GM18907 (cell line): Measurements from ENCODE around the gene ONECUT3.
"Not testable (repeated sequence)": the region's sequence is repeated elsewhere in the genome, so short reads cannot be mapped to it uniquely, and the experiment has no call there.

Source experiments
- ATAC-seq: cut with Tn5 transposase; IDR thresholded peaks from one replicate; pipeline ENCODE4 v1.9.1; 2021; ENCODE audit warnings: mild to moderate bottlenecking, moderate library complexity; ENCODE audit not compliant: unreplicated experiment

ONECUT3 gene

DNA sequence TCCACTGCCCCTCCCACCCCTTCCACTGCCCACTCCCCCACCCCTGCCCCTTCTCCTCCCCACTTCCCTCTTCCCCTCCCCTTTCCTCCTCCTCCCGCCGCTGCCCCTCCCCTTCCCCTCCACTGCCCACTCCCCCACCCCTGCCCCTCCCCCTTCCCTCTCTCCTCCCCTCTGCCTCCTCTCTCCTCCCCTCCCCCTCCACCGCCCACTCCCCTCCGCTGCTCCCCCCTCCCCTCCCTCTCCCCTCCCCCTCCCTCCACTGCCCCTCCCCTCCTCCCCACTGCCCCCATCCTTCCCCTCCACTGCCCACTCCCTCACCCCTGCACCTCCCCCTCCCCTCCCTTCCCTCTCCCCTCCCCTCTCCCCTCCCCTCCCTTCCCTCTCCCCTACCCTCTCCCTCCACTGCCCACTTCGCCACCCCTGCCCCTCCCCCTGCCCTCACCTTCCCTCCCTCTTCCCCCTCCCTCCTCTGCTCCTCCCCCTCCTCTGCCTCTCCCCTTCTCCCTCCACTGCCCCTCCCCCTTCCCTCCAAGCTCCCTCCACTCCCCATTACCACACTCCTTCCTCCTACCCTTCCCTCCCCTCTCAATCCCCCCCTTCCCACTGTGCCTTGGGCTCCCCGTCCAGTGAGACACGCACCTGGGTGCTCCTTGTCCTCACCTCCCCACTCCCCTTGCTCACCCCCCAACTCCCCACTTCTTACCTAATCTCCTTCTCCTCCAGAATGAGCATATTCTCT is 36.9 kb downstream of the ONECUT3 start:
- ATAC-seq = no peak

DNA sequence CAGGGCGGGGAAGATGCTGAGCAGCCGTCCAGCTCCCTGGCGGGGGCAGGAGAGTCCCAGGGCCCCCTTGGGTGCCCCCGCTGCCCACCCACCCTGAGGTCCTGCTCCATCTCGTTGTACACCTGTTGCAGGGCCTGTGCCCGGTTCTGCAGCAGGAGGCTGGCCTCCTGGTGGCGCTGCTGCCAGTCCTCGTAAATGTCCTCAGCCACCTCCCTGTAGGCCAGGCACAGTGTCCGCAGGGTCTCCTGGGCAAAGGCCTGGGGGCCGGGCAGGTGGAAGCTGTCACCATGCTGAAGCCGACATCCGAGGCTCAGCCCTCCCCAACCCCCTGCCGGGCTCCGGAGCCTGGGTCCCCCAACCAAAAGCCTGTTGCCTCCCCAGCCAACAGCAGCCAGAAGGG is 38.6 kb downstream of the ONECUT3 start:
- no peak for ATAC-seq

DNA sequence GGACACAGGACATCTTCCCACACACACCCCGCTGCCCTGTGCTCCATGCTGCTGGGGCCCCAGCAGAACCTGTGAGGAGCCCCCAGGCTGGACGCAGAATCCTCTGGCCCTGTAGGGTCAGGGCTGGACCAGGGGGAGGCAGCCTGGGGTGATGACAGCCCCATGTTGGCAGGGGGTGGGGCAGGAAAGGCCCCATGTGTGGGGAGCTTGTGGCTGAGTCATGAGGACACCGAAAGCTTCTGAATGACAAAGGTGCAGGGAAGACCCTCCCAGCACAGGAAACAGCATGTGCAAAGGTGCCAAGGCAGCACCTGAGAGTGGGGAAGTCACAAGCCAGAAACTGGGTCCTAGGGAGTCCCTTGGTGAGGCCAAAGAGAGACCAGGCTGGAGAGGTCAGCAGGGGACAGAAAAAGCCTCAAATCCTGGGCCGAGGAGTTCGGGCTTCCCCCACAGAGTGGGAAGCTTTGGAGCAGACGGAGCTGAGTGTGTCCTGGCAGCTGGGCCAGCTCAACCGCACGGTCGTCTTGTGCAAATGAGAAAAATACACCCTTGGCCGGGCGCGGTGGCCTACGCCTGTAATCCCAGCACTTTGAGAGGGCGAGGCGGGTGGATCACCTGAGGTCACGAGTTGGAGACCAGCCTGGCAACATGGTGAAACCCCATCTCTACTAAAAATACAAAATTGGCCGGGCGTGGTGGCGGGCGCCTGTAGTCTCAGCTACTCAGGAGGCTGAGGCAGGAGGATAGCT is 41.3 kb downstream of the ONECUT3 start:
- ATAC-seq = no peak

DNA sequence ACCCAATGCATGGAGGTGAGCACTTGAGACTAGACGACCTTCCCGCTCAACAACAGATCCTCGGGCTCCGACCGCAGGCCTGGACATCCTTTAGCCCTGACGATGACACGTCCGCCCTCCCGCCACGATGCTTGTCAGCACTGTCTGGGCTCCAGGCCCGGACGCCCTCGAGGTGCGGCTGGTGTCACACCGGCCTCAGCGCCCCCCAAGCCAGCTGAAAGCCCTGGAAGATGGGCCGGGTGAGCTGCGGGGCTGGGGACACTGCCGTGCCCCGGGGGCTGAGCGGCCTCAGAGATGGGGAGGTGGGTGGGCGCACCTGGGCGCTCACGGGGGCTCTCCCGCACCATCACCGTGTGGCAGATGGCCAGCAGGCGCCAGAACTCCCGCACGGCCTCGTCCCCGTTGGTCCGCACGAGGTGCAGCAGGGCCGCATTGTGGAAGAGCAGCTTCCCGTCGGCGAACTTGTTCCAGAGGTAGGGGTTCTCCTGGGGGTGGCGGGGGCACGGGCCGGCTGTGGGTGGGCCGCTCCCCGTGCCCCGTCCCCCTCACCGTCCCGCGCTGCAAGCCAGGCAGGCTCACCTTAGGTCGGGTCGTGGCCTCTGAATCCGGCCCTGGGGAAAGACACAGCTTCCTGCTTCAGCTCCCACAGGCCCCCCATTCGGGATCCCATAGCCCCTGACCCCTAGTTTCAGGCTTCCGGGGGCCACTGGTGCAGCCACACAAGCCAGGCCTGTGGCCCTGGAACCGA is 43.3 kb downstream of the ONECUT3 start:
- no peak for ATAC-seq

DNA sequence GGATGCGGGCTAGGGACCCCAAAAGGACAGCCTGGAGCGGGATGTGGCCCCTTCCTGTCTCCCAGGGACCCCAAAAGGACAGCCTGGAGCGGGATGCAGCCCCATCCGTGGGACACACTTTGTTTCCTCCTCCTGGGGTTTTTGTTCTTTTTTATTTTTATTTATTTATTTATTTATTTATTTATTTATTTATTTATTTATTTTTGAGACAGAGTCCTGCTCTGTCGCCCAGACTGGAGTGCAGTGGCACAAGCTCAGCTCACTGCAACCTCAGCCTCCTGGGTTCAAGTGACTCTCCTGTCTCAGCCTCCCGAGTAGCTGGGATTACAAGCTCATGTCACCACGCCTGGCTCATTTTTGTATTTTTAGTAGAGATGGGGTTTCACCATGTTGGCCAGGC is 44.0 kb downstream of the ONECUT3 start:
- ATAC-seq = not testable (repeated sequence)

DNA sequence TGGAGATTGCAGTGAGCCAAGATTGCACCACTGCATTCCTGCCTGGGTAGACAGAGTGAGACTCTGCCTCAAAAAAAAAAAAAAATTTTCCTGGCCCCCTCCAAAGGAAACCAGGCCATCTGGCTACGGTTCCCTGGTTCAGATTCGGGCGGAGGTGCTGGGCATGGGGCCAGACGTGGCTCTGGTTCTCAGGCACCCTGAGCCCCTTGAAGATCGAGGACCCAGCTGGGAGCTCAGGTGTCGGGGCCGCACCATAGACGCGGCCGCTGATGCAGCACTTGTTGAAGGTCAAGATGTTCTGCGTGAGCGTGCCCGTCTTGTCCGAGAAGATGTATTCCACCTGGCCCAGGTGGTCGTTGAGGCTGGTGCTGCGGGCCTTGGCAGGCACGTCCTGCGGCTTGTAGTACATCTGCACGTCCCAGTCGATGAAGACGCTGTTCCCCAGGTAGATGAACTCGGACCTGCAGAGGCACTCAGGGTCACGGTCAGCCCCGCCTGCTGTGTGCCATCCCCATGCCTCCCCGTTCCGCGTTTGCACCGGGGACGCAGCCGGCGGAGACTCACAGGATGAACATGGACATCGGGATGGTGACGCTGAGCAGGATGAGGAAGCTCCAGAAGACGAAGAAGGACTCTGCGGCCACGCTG is 46.5 kb downstream of the ONECUT3 start:
- ATAC-seq = no peak

DNA sequence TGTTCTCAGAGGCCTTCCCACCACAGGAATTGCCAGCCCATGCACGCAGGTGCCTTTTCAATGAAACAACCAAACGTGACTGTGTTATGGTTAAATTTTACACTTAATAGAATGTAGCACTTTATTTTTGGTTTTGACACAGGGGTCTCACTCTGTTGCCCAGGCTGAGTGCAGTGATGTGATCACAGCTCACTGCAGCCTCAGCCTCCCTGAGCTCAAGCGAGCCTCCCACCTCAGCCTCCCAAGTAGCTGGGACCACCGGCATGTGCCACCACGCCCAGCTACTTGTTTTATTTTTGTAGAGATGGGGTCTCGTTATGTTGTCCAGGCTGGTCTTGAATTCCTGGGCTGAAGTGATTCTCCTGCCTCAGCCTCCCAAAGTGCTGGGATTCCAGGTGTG is 51.6 kb downstream of the ONECUT3 start:
- no peak for ATAC-seq

DNA sequence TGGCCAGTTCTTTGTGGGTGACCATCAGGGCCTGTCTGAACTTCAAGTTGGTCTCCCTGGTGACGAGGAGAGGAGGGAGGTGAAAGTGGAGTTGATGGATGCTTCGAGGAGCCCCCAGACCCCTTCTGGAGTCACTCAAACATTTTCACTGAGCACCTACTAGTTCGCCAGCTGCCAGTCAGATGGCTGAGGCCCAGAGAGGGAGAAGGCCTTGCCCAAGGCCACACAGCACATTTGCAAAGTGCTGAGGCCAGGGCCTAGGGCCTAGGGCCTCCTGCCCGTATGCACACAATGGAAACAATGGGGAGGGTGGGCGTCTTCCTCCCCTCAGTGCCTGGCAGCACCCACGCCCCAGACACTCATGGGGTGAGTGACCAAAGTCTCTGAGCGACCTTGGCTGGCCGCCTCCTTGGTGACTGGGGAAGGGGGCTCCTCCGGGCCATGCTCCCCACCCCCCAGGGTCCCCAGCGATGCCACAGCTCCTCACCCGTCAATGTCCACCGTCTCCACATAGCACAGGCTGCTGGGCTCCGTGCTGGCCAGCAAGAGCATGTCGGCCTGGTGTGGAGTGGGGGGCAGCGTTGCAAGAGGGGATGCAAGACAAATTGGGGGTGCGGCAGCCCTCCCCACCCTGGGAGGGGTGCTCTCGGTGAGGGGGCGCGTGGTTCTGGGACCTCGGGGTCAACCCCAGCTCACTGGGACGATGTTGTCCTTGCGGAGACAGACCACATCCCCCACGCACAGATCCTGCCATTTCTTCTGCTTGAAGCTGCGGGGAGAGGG is 52.3 kb downstream of the ONECUT3 start:
- ATAC-seq = no peak

DNA sequence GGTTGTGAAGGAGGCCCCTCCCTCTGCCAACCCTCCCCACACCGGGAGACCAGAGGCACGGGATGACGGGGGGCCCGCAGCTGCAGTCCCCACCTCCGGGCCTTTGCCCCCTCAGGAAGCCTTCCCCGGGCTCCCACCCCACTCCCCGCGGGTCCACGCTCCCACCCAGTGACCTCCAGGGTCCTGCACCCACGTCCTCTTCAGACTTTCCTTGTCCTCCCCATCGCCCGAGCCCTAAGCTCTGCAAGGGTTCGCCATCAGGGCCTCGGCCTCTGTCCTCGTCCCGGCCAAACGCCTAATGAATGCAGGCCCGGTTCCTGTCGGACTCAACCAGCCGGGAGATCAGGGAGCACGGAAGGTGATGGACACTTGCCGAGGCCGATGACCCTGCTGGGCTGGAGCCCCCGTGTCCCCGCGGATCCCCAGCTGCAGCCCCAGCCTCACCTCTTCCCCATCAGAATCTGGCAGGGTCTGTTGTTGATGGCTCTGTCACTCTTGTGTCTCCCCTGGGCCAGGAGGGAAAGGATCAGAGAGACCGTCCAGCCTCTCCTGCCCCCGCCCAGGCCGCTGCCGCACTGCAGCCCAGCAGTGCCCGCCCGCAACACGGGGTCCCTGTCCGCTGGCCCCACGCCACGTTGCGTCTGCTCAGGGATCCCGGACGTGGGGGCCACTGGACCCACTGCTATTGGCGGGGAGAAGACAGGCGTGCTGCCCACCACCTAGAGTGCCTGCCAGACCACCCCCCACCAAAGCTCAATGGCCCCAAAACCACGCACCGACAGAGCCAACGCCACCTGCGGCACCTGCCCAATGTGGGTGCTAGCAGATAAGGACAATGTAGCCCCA is 53.1 kb downstream of the ONECUT3 start:
- no peak for ATAC-seq

DNA sequence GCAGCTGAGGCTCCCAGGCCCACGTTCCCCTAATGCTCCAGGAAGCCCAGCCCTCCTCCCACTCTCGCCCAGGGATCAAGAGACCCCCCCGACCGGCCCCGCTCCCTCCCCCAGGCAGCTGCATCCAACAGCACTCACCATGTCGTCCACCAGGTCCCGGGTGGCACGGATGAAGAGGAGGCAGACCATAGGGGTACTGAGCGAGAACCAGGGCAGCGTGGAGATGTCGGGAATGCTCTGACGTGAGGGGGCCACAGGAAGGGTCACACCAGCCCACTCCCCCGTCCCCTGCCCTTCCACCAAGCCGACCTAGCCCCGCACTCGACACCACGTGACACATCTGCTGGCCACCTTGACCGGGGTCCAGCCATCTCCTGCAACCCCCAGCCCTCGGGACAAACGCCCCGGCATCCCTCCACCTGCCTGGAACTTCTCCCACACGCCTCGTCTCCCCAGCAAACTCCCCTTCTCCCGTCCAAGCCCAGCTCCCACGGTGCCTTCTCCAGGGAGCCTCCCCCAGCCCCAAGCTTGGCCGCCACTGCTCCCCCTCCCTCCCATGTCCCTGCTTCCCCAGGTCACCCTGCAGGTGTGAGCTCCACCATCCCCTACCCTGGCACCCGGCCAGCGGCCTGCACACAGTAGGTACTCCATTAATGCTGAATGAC is 53.9 kb downstream of the ONECUT3 start:
- ATAC-seq = no peak

DNA sequence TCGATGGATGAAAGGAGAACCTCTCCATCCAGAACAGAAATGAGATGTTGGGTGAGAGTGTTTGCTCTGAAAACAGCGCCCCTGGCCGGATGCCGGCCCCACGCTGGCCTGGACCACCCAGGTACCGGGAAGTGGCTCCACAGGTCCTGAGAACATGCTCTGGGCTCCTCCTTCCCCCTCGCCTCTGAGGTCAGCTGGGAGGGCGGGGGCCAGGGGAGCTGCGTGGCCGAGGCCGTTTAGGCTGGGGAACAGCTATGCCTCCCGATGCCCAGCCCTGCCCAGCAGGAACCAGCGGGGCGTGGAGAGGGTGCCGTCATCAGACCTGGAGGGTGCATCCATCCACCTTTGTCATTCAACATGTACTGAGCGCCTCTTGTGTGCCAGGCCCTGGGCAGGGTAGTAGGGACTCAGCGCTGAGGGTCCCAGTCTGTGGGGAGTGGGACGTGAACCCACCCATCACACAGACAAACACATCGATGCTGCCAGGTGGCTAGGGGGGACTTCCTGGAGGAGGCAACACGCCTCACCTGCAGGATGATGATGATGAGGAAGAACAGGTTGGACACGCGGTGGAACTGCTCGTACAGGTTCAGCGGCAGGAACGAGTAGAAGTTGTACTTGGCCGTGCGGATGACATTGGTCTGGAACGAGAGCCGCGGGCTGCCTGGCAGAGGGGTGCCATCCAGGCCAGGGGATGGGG is 54.5 kb downstream of the ONECUT3 start:
- no peak for ATAC-seq

DNA sequence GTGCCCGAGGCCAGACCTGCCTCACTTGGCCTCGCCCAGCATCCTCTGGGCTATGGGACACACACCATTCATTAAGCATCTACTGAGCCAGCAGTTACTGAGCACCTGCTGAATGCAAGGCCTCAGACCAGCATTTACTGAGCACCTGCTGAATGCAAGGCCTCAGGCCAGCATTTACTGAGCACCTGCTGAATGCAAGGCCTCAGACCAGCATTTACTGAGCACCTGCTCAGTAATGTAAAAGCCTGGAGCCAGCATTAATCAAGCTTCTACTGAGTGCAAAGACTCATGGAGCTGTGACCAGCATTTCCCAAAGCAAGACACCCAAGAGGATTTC is 55.1 kb downstream of the ONECUT3 start:
- ATAC-seq = no peak

DNA sequence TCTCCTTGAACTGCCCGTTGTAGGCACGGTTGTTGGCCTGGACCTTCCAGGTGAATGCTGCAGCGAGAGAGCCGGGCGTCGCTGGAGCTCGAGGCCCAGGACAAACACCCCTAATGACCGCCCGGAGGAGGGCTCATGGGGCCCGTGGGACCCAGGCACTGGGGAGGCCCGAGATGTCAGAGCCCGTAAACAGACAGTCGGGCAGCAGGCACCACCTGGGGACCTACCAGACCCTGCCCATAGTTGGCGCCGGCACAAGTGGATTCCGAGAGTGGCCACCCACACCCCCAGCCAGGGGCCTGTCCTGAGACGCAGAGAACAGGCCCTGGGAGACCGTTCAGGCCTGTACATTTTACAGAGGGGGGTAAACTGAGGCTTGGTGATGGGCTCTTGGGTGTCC is 56.4 kb downstream of the ONECUT3 start:
- ATAC-seq = no peak

DNA sequence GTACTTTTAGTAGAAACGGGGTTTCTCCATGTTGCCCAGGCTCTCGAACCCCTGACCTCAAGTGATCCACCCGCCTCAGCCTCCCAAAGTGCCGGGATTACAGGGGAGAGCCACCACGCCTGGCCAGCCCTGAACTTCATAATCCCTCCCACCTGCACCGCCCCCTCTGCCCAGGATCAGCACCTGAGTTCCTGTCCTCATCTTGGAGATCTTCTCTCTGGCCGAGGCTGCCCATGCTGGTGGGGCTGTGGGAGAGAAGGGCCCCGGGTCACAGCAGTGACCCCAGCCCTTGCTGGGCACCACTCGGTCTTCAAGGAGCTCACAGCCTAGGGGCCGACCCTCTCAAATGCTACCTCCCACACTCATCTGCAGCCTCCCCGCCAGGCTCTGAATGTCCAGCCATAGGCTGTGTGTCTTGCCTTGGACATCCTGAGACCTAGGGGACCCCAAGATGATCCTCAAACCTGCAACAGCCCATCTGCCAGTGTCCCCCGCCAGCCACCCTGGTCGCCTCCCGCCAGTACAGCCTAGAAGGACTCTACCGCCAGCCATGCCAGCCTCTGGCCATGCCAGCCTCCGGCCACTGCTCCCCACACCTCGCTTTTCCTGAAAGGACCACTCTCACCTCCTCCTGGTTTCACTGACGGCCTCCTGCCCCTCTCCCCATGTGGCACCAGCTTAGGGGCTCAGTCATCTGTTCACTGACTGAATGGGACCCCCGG is 57.3 kb downstream of the ONECUT3 start:
- ATAC-seq = no peak

DNA sequence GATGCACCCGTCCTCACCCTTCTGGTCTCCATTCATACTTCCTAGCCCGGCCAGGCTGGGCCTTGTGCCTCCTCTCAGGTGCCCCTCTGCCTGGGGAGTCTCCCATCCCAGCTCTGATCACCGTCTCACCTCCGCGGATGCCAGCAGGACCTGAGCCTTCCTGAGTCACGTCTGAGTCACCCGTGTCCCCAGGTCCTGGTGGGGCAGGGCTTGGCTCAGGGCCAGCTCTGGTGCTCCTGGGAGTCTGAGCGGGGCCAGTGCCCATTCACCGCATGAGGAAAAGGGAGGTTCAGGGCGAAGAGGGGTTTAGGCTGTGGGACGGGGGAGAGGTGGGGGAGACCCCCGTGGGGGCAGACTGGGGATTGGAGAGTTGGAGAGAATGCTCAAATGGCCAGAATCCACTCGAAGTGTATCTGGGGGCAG is 58.2 kb downstream of the ONECUT3 start:
- no peak for ATAC-seq

DNA sequence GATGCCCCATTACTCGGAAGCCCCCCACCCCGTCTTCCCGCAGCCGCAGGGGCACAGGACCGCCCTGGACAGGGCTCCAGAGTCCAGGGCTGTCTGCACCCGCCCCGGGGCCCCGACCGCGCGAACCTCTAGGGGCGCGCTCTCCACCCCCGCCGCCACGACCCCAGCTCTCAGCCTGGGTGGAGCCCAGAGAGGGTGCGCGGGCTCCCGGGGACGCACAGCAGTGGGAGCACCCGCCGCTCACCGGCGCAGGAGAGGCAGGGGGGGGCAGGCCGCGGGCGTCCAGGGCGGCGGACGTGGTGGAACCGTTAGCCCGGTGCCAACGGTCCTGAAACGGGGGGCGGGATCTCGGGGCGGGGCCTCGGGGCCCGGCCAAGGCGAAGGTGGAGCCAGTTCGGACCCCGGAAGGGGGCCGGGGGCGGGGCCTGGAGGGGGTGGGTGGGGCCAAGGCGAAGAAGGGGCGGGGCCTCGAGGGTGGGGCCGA is 58.7 kb downstream of the ONECUT3 start, which contains the start of gene ATP8B3:
TSS of gene ATP8B3 (minus strand) at position 335 of the 484 bp plus-strand sequence. CDS start 540 bp downstream, outside the sequence.
- no peak for ATAC-seq

DNA sequence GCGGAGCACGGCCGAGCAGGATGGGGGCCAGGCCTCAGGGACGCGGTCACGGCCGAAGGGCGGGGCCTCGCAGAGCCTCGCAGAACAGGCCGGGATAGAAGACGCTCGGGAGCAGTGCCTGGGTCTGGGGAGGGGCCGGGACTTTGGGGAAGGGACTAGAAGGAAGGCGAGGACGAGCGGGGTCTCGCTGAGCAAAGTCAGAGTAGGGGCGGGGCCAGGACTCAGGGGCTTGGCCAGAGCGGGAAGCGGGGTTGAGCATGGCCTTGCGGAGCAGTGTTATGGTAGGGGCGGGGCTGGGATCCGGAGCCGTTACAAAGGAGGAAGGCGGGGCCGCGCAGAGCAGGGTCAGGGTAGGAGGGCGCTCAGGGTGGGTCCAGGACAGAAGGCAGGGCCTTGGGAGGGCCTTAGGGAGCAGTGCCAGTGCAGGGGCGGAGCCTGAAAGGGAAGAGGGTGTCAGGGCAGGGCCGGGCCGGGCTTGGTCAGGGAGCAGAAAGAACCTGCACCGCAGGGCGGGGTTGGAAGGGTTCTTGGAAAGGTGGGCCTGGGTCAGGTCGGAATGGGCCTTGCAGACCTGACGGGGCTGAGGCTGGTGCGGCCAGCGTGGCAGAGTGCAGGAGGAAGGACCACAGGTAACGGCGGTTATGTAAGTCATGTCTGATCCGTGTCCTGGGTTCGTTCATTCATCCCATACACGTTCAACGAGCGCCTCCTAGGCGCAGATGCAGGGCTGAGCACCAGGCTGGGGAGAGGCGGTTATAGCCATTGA is 59.3 kb downstream of the ONECUT3 start:
- peak; percentile 70 for ATAC-seq
